Upper lobe of left lung (tissue), 4 donors: ENCODE data around the gene CRYGB.

Source experiments
- CTCF ChIP-seq, 6 experiments: fragments of 450-650 bp in 4 of 6; fragments of 200-600 bp in 2 of 6; sonication (generic) in 2 of 6; IDR thresholded peaks; one replicate each; pipeline ENCODE4 v1.5.1; 2016 to 2019; ENCODE audit warnings: antibody characterized with exemption in 6 of 6
- EP300 ChIP-seq, 4 donors: sonication (generic); formaldehyde crosslinking; IDR thresholded peaks; one replicate each; pipeline ENCODE4 v1.5.1; 2017; ENCODE audit warnings: antibody characterized with exemption in 4 of 4, control low read depth in 2 of 4
- POLR2A ChIP-seq, 4 donors: fragments of 450-650 bp; IDR thresholded peaks; one replicate each; pipeline ENCODE4 v1.5.1; 2016 to 2017; ENCODE audit warnings: antibody characterized with exemption in 4 of 4, mild to moderate bottlenecking in 2 of 4

GRCh38 chr2:208135794-208136715, 9.9 kb downstream of the CRYGB start:
- TF ChIP-seq POLR2A (IDR thresholded peaks at IDR 0.05) (no peak), EP300 (IDR thresholded peaks at IDR 0.05) (no peak), CTCF (IDR thresholded peaks at IDR 0.05) (no peak)
